ENCODE measurements around the gene GPR3.

GRCh38 chr1:27394925-27395324, 2.5 kb downstream of the GPR3 start:
- TF ChIP-seq CTCF (conservative IDR thresholded peaks at IDR 0.05): no peak
- TF ChIP-seq EZH2 (IDR thresholded peaks at IDR 0.05; ENCODE audit: low read depth): no peak
